B cell (primary cell): ENCODE data around the gene KDELR3. TPM values are rescaled to one million over a fixed set of nuclear protein-coding genes. Genes with fewer than 3 reads are reported as not detected.

Experiments used
- ATAC-seq: fragments of 200-7000 bp; cut with Tn5 transposase; one replicate; pipeline ENCODE4 v1.10.0; 2021; ENCODE audit warnings: low read depth, mild to moderate bottlenecking, moderate number of reproducible peaks, moderate library complexity
- CTCF ChIA-PET: fragments of 350-600 bp; sonication (Branson Sonifier 250); formaldehyde crosslinking; loops from one replicate; lab custom pipeline; 2021; ENCODE audit warnings: antibody characterized with exemption, inconsistent platforms; lab: Charles Lee
- POLR2A ChIA-PET: fragments of 350-600 bp; sonication (Branson Sonifier 250); formaldehyde crosslinking; loops from one replicate; lab custom pipeline; 2021; ENCODE audit warnings: antibody characterized with exemption; lab: Charles Lee
- DNase-seq: peaks from one replicate; pipeline ENCODE4 v3.0.0; 2013
- H2AFZ ChIP-seq: 2 replicates; pipeline ENCODE4 v1.6.1; 2012; ENCODE audit warnings: mild to moderate bottlenecking, low read depth, low read length; ENCODE audit not compliant: insufficient read depth, poor library complexity, severe bottlenecking
- H3K27ac ChIP-seq, 2 donors: 1 replicate in 1 of 2; 2 replicates in 1 of 2; pipeline ENCODE4 v1.5.1; 2012 to 2013; ENCODE audit warnings: low read length in 2 of 2, mild to moderate bottlenecking in 2 of 2, moderate library complexity in 1 of 2
- H3K27me3 ChIP-seq, 4 experiments: fragments of 200-600 bp in 1 of 4; sonication (generic) in 1 of 4; replicated peaks in 1 of 4; 1 replicate in 2 of 4; 2 replicates in 2 of 4; pipeline versions ENCODE4 v1.6.1 to v1.7.0; 2013 to 2016; ENCODE audit warnings: low read length in 3 of 4, mild to moderate bottlenecking in 2 of 4, mixed read lengths in 1 of 4, moderate library complexity in 1 of 4; ENCODE audit not compliant: insufficient read depth in 4 of 4, control insufficient read depth in 3 of 4; ENCODE audit errors: control extremely low read depth in 1 of 4
- H3K36me3 ChIP-seq, 2 experiments: replicated peaks in 1 of 2; 1 replicate in 1 of 2; 2 replicates in 1 of 2; pipeline versions ENCODE4 v1.6.1 to v1.7.1; 2013; ENCODE audit warnings: low read length in 1 of 2; ENCODE audit not compliant: insufficient read depth in 2 of 2, control insufficient read depth in 1 of 2; ENCODE audit errors: control extremely low read depth in 1 of 2, extremely low read depth in 1 of 2
- H3K4me1 ChIP-seq, 2 donors: fragments of 200-600 bp in 1 of 2; sonication (generic) in 1 of 2; 1 replicate in 1 of 2; 2 replicates in 1 of 2; pipeline versions ENCODE4 v1.5.1 to v1.6.1; 2013 to 2017; ENCODE audit warnings: low read length in 2 of 2; ENCODE audit not compliant: control insufficient read depth in 2 of 2, insufficient read depth in 2 of 2
- H3K4me2 ChIP-seq: replicated peaks from 2 replicates; pipeline ENCODE3; 2012; ENCODE audit warnings: mild to moderate bottlenecking, low read depth, low read length; ENCODE audit not compliant: poor library complexity, severe bottlenecking
- H3K4me3 ChIP-seq, 5 experiments: fragments of 200-600 bp in 1 of 5; sonication (generic) in 1 of 5; 1 replicate in 3 of 5; 2 replicates in 2 of 5; pipeline versions ENCODE4 v1.5.1 to v1.7.0; 2011 to 2016; ENCODE audit warnings: low read length in 4 of 5, mild to moderate bottlenecking in 4 of 5, low read depth in 2 of 5, control low read depth in 1 of 5, moderate library complexity in 1 of 5; ENCODE audit not compliant: insufficient read depth in 1 of 5; ENCODE audit errors: control extremely low read depth in 1 of 5, extremely low read depth in 1 of 5
- H3K79me2 ChIP-seq: fragments of 200-600 bp; sonication (generic); one replicate; pipeline ENCODE4 v1.6.0; 2016; ENCODE audit warnings: low read length; ENCODE audit not compliant: control insufficient read depth, insufficient read depth
- H3K9ac ChIP-seq: fragments of 200-600 bp; sonication (generic); 2 replicates; pipeline ENCODE4 v1.6.1; 2017; ENCODE audit warnings: mild to moderate bottlenecking, low read length, moderate library complexity
- H3K9me3 ChIP-seq, 3 donors: one replicate each; pipeline versions ENCODE4 v1.6.1 to v1.7.1; 2013; ENCODE audit warnings: low read length in 2 of 3; ENCODE audit not compliant: control insufficient read depth in 2 of 3, insufficient read depth in 1 of 3; ENCODE audit errors: control extremely low read depth in 1 of 3
- H4K20me1 ChIP-seq: 2 replicates; pipeline ENCODE4 v1.6.0; 2012; ENCODE audit warnings: mild to moderate bottlenecking, low read length; ENCODE audit not compliant: insufficient read depth, control insufficient read depth, poor library complexity, severe bottlenecking
- H3K27ac Mint-ChIP-seq: one replicate; pipeline ENCODE4 v1.8.0; 2021; ENCODE audit warnings: mixed read lengths
- H3K27me3 Mint-ChIP-seq: one replicate; pipeline ENCODE4 v1.8.0; 2021; ENCODE audit warnings: mixed read lengths
- H3K4me1 Mint-ChIP-seq: one replicate; pipeline ENCODE4 v1.8.0; 2021; ENCODE audit warnings: mixed read lengths
- H3K4me3 Mint-ChIP-seq: one replicate; pipeline ENCODE4 v1.8.0; 2021; ENCODE audit warnings: mixed read lengths
- H3K9me3 Mint-ChIP-seq: one replicate; pipeline ENCODE4 v1.8.0; 2022; ENCODE audit warnings: mixed read lengths; ENCODE audit not compliant: insufficient read depth
- CTCF ChIP-seq: fragments of 200-600 bp; IDR thresholded peaks from one replicate; pipeline ENCODE4 v1.8.0; 2022; ENCODE audit warnings: antibody characterized with exemption, mild to moderate bottlenecking
- EZH2 ChIP-seq: IDR thresholded peaks from 2 replicates; pipeline ENCODE4 v1.6.1; 2012; ENCODE audit warnings: borderline replicate concordance, low read depth, mild to moderate bottlenecking, moderate library complexity, low read length; ENCODE audit not compliant: insufficient read depth, poor library complexity, severe bottlenecking
- WGBS: methylation state at CpG from one replicate; pipeline ENCODE4 v1.1.5; 2013; ENCODE audit warnings: missing lambda C conversion rate; ENCODE audit not compliant: insufficient coverage; 5-methylcytosine and 5-hydroxymethylcytosine counted together
- intact Hi-C: fragments of 100-400 bp; cut with micrococcal nuclease; formaldehyde crosslinking; loops from one replicate; pipeline ENCODE4 v1.10.0; 2022
- polyA plus RNA-seq: library from polyadenylated mRNA; depleted of rRNA; stranded (reverse); fragments of >200 nt; gene quantifications from 2 replicates; pipeline ENCODE4 v1.2.3, GENCODE V29; 2012
- total RNA-seq, 2 donors: library from RNA; stranded (reverse); fragments of 120-200 nt in 1 of 2; gene quantifications; 1 replicate in 1 of 2; 2 replicates in 1 of 2; pipeline versions ENCODE4 v1.2.3 to v1.2.4, GENCODE V29; 2013 to 2022

Gene KDELR3
- total and polyA plus RNA-seq, 2 donors (not counting 1 experiment from before 2014, with no cell fraction given) = not detected

GRCh38 chr22:38451864-38452263 lies 16.0 kb upstream of the KDELR3 start:
- Histone ChIP-seq H3K9me3 (peaks cover 0 to 9% (median 0%) of the 10 kb centered on the region in 3 donors), H3K27me3 (peaks cover 0 to 48% (median 29%) of the 10 kb centered on the region in 4 experiments), H2AFZ (no peak overlapping the region), H3K4me3 (no peak overlapping the region), H3K9ac (no peak overlapping the region), H3K4me1 (peaks cover 12 to 28% of the 10 kb centered on the region in 2 donors), H3K36me3 (no peaks in the 10 kb centered on the region), H3K4me2 (no peak overlapping the region), H3K27ac (no peak overlapping the region), H4K20me1 (no peaks in the 10 kb centered on the region), H3K79me2 (no peaks in the 10 kb centered on the region)
- CTCF ChIA-PET = no interaction called here
- no peak for DNase-seq
- Mint-ChIP-seq H3K9me3 (no peaks in the 10 kb centered on the region), H3K27me3 (peaks cover 51% of the 10 kb centered on the region), H3K27ac (no peak overlapping the region), H3K4me1 (peaks cover 15% of the 10 kb centered on the region), H3K4me3 (no peak overlapping the region)
- intact Hi-C loops = no loop called here
- ATAC-seq = no peak
- 92% methylated on average over 3 of the region's 4 CpGs for WGBS
- TF ChIP-seq CTCF = no peak
- no peak for TF ChIP-seq EZH2
- POLR2A ChIA-PET = no interaction called here

- no peak overlapping the region for H2AFZ ChIP-seq
Observed at GRCh38 chr22:38452373-38453065, 15.4 kb upstream of the KDELR3 start.

More at GRCh38 chr22:38452373-38453065, 15.4 kb upstream of the KDELR3 start:
- Mint-ChIP-seq H3K27ac (peak overlapping the region; percentile 46), H3K4me1 (peaks cover 17% of the 10 kb centered on the region), H3K27me3 (peaks cover 58% of the 10 kb centered on the region), H3K4me3 (peak overlapping the region; percentile 54), H3K9me3 (no peaks in the 10 kb centered on the region)
- TF ChIP-seq CTCF = no peak
- no peak for TF ChIP-seq EZH2
- Histone ChIP-seq H4K20me1 (no peaks in the 10 kb centered on the region), H3K27ac (no peak overlapping the region), H3K9ac (no peak overlapping the region), H3K4me1 (peaks cover 12 to 33% of the 10 kb centered on the region in 2 donors), H3K79me2 (no peaks in the 10 kb centered on the region), H3K9me3 (peaks cover 0 to 9% (median 0%) of the 10 kb centered on the region in 3 donors), H3K4me2 (no peak overlapping the region), H3K4me3 (no peak overlapping the region), H3K27me3 (peaks cover 0 to 54% (median 36%) of the 10 kb centered on the region in 4 experiments), H3K36me3 (no peaks in the 10 kb centered on the region)
- 73% methylated on average over 13 of the region's 25 CpGs for WGBS
- intact Hi-C loops = no loop called here
- ChIA-PET POLR2A (interaction anchor here (0.6 kb wide), 1 partner anchor 17 kb away, joined by 3 read pairs; no protein-coding TSS in a partner anchor), CTCF (interaction anchor here (1.2 kb wide), 1 partner anchor 401 kb away, joined by 3 read pairs; no protein-coding TSS in a partner anchor)
- DNase-seq = no peak
- ATAC-seq = no peak
